ENCODE measurements around the gene TOR1B.
A peak's percentile ranks its signal among the peaks of the same experiment; 100 is the strongest.

Gene TOR1B

GRCh38 chr9:129802833-129803675, at the start of gene TOR1B:
Gene TOR1B, plus strand, starts transcription at chr9:129803184. Its CDS starts 29 bp downstream, at chr9:129803213.
- peak within 1 kb of the TSS; percentile 77 for H3K27ac ChIP-seq
- no peak; the same call in 1 of the 2 replicates for TF ChIP-seq CTCF (conservative IDR thresholded peaks at IDR 0.05)

- no peak overlapping the region for H3K27ac ChIP-seq
These were observed 47.8 kb upstream of the TOR1B start for GRCh38 chr9:129755151-129755550.

GRCh38 chr9:129756191-129756590, 46.8 kb upstream of the TOR1B start:
- TF ChIP-seq CTCF (conservative IDR thresholded peaks at IDR 0.05) = no peak
- no peak overlapping the region for H3K27ac ChIP-seq

More at GRCh38 chr9:129755151-129755550, 47.8 kb upstream of the TOR1B start:
- TF ChIP-seq CTCF (conservative IDR thresholded peaks at IDR 0.05) = no peak

GRCh38 chr9:129757045-129757444, 45.9 kb upstream of the TOR1B start:
- H3K27ac ChIP-seq = no peak overlapping the region
- no peak for TF ChIP-seq CTCF (conservative IDR thresholded peaks at IDR 0.05)

- H3K27ac ChIP-seq = no peak overlapping the region
- no peak for TF ChIP-seq CTCF (conservative IDR thresholded peaks at IDR 0.05)
These were observed 43.7 kb upstream of the TOR1B start for GRCh38 chr9:129759319-129759718.

- no peak overlapping the region for H3K27ac ChIP-seq
- TF ChIP-seq CTCF (conservative IDR thresholded peaks at IDR 0.05) = no peak
These were observed 43.0 kb upstream of the TOR1B start for GRCh38 chr9:129759804-129760502.

GRCh38 chr9:129760784-129761183, 42.2 kb upstream of the TOR1B start:
- peak overlapping the region; percentile 42; the same call in 1 of the 2 replicates for H3K27ac ChIP-seq
